Measurements from ENCODE around the gene CAND1. TPM values are rescaled to one million over a fixed set of nuclear protein-coding genes. Genes with fewer than 3 reads are reported as not detected.

CAND1 gene
- total RNA-seq, 1 donor from 2014 or later: 180 TPM

- no peak for DNase-seq (ENCODE audit: low read depth)
Measured at GRCh38 chr12:67280572-67280971, 11.4 kb downstream of the CAND1 start.

DNA sequence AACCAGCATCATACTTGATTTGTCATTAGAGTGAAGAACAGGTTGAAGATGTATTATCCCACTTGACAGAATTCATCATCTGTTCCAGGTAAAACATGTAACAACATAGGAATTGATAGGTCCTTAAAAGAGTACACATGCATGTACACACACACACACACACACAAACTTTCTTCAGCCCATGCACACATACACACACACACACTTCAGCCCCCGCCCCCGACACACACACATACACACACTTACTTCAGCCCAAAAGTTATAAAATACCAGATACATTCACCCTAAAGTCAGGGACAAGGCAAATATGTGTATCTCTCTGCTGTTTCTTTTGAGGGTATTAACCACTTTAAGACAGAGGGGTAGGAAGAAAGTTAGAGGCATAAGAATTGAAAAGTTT lies 15.4 kb downstream of the CAND1 start:
- no peak for DNase-seq (ENCODE audit: low read depth)

DNA sequence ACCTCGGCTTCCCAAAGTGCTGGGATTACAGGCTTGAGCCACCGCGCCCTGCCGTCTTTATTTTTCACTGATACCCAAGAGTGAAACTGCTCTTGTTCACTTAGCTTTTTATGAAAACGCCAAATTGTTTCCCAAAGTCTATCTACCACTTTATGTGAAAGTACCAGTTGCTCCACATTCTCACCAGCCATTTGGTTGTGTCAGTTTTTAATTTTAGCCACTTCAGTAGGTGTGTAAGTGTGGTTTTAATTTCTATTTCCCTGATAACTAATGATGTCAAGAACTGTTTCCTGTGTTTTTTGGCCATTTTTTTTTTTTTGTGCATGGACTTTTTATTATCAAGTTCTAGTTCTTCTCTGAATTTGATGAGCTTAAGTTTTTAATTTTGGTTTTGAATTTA lies 17.1 kb downstream of the CAND1 start:
- DNase-seq (ENCODE audit: low read depth): no peak

- no peak for DNase-seq (ENCODE audit: low read depth)
Measured at GRCh38 chr12:67287311-67287710, 18.2 kb downstream of the CAND1 start.

- DNase-seq (ENCODE audit: low read depth): no peak
Measured at GRCh38 chr12:67288561-67288960, 19.4 kb downstream of the CAND1 start.

DNA sequence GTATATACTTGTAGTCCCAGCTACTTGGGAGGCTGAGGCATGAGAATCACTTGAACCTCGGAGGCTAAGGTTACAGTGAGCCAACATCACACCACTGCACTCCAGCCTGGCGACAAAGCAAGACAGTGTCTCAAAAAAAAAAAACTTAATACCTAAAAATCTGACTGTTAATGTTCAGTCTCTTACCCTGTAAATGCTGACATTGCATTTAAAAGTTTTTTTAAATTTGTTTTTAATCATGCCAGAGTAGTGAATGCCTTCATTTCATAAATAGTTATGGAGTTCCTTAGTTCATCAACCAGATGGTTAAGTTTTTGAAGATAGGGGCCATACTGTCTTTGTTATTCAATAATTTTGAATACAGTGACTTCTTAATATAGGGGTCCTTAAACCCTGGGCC lies 21.2 kb downstream of the CAND1 start:
- no peak for DNase-seq (ENCODE audit: low read depth)

GRCh38 chr12:67299526-67299925 lies 30.4 kb downstream of the CAND1 start:
- DNase-seq (ENCODE audit: low read depth): no peak

GRCh38 chr12:67299926-67300325 lies 30.8 kb downstream of the CAND1 start:
- DNase-seq (ENCODE audit: low read depth): no peak

DNA sequence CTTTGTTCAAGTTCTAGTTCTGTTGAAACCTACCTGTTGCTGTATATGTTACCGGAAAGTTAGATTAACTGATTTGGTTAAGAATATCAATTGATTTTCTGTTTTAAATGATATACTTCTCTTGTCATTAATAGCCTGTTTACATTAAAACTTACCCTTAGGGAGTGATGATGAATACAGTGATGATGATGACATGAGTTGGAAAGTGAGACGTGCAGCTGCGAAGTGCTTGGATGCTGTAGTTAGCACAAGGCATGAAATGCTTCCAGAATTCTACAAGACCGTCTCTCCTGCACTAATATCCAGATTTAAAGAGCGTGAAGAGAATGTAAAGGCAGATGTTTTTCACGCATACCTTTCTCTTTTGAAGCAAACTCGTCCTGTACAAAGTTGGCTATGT lies 33.0 kb downstream of the CAND1 start:
- no peak for DNase-seq (ENCODE audit: low read depth)

DNA sequence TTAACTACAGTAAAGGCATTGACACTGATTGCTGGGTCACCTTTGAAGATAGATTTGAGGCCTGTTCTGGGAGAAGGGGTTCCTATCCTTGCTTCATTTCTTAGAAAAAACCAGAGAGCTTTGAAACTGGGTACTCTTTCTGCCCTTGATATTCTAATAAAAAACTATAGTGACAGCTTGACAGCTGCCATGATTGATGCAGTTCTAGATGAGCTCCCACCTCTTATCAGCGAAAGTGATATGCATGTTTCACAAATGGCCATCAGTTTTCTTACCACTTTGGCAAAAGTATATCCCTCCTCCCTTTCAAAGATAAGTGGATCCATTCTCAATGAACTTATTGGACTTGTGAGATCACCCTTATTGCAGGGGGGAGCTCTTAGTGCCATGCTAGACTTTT lies 36.4 kb downstream of the CAND1 start:
- no peak for DNase-seq (ENCODE audit: low read depth)

DNA sequence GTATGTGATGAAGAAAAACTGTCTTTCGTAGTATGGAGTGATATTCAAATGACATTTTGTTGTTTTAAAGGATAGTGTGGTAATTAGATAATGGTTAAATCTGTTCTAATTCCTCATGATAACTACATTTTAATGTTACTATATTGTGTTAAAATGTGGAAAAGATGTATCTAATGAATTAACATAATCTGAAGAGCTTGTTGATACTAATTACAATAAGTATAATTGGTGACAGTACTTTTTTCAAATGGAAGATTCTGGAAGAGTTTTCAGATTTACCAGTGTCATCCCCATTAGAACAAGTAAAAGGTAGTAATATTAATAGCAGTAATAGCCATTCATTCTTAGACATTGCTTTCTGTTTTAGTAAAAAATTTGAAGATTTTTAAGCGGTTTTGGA lies 37.6 kb downstream of the CAND1 start:
- DNase-seq (ENCODE audit: low read depth): no peak

DNA sequence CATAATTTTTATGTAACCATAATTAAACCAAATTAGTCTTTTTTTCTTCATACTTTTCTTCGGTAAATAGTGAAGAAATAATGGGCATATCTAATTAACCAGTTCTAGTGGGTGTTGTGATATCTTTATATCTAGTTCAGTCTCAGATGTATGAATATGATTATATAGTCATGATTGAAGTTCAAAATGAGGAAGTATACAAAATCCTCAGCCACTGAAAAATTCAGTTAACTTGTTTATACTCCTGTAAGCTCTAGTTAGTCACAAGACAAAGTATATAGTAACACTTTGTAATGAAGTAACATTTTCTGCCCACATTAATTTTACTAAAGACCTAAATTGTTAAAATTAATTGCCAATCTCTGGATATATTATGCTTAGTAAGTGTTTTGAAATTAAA lies 46.5 kb downstream of the CAND1 start:
- peak; percentile 9 for DNase-seq (ENCODE audit: low read depth)

DNA sequence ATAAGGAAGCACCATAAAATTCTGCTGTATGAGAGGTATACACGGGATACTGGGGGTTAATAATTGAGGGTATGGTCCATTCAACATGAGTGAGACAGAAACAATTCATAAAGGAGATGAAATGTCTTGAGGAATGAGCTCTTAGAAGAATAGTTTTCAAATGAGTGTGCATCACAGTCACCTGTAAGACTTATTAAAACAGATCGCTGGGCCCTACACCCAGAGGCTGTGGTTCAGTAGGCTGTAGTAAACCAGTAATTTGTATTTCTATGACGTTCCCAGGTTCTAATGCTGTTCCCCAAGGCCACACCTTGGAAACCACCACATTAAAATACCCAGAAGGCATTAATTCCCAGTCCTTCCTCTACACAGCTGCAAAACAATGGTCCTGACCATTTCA lies 49.6 kb downstream of the CAND1 start:
- DNase-seq (ENCODE audit: low read depth): peak; percentile 65

GRCh38 chr12:67319936-67320335 lies 50.8 kb downstream of the CAND1 start:
- DNase-seq (ENCODE audit: low read depth): no peak

DNA sequence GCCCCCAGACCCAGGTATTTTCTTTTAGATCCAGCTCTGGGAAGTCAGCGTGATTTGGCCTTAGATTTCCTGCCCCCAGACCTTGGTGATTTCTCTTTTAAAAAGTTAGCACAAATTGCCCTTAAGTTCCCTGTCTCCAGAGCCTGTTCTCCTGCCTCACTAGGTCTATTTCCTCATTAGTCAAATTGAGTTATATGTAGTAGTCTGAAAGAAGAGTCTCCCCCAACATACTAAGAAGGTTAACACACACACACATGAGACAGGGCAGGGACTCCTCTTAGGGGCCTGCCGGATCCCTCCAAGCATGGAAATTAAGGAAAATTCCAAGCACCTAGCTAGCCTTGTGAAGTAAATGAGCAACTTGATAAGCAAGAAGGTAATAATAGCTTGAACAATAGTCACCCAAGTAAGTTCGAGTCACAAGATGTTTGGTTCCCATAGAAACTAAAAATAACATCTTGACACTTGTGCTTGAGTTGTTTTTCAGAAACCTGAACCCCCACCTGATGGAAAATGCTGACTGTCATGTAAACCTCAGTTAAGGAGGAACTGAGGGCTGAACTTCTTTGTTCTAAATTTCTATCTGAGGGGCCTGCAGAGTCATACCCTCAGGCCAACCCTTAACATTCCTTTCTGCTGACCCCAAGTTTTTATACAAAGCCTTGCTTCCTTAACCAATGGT lies 51.6 kb downstream of the CAND1 start:
- DNase-seq (ENCODE audit: low read depth): peak; percentile 87

- no peak for DNase-seq (ENCODE audit: low read depth)
Measured at GRCh38 chr12:67322580-67322979, 53.4 kb downstream of the CAND1 start.

- DNase-seq (ENCODE audit: low read depth): no peak
Measured at GRCh38 chr12:67323007-67323406, 53.8 kb downstream of the CAND1 start.

DNA sequence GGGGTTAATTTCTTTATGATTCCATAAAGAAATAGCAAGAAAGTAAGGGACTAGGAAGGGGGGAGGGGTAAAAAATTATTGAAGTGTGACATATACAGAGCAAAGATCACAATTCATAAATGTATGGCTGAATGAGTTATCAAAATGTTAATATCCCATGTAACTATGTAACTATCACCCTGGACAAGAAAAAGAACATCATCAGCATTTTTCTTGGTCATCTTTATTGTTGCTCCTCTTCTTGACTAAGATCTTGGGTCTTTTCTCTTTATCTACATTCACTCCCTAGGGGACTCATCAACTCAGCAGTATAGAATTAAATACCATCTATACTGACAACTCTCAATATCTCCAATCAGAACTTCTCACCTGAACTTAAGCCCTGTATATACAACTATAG lies 57.5 kb downstream of the CAND1 start:
- no peak for DNase-seq (ENCODE audit: low read depth)

- no peak for DNase-seq (ENCODE audit: low read depth)
Measured at GRCh38 chr12:67327466-67327865, 58.3 kb downstream of the CAND1 start.

DNA sequence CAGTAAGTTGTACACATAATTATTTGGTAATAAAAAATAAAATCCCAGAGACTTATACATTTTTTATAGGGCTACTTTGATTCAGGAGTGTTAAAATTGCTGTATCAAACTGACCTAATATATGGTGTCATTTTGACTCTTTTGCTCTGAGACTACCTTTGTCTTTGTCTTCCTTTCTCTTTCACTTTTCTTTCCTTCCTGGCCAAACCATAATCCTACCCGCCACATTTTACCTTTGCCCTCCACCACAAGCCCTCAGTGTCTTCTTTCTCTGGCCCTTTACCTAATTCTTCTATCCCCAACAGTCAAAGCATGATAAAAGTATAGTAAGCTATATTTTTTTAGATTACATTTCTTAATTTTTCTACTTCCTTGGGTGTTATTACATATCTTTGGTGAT lies 62.0 kb downstream of the CAND1 start:
- DNase-seq (ENCODE audit: low read depth): no peak

GRCh38 chr12:67331828-67332227 lies 62.7 kb downstream of the CAND1 start:
- DNase-seq (ENCODE audit: low read depth): no peak

GRCh38 chr12:67333649-67334048 lies 64.5 kb downstream of the CAND1 start:
- peak; percentile 11 for DNase-seq (ENCODE audit: low read depth)

- no peak for DNase-seq (ENCODE audit: low read depth)
Measured at GRCh38 chr12:67338426-67338825, 69.3 kb downstream of the CAND1 start.

DNA sequence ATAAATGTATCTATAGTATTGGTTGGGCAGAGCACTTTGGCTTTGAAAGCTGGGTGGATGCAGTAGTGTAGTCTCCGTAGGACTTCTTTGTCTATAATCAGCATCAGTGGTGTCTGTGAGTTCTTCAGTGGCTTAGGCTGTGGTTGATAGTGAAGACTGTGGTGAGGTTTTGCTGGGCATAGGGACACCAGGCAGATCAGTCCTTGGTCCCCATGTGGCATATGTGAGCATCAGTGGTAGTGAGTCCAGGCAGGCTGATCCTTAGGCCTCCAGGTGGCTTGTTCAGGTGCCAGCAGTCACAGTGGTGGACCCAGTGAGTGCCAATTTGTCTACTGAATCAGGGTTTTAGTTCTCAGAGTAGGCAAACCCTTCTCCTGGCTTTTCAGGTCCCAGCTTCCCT lies 70.4 kb downstream of the CAND1 start:
- no peak for DNase-seq (ENCODE audit: low read depth)
